ENCODE measurements around the gene TMEM92. TPM values are rescaled to one million over a fixed set of nuclear protein-coding genes. Genes with fewer than 3 reads are reported as not detected.
"Not testable (repeated sequence)": the region's sequence is repeated elsewhere in the genome, so short reads cannot be mapped to it uniquely, and the experiment has no call there.

TMEM92 gene
- total and polyA plus RNA-seq, 7 donors: 0.01 to 0.07 TPM; not detected in 5

DNA sequence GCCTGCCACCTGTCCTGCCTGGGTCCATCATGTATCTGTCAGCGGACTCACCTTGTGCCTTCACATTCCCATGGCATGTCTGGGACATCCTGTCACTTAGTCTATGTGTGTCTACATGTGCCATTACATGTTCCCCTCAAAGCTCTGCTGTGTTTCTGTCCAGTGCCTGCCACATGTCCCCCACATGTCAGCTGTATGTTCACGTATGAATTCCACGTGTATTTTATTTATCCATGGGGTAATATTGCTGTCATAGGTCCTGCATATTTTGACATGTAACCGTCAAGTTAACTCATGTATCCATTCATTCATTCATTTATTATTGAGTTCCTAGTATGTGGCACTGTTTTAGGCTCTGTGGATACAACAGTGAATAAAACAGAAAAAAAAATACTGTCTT, 20.8 kb downstream of the TMEM92 start:
- WGBS, 3 donors: 66 to 80% (median 78%) methylated on average over 4 of the region's 4 CpGs
- no peak overlapping the region for H3K27ac ChIP-seq
- no peak for ATAC-seq
- no peaks in the 10 kb centered on the region for H3K27me3 ChIP-seq (ENCODE audit: insufficient read depth in 3 of 3, low read length in 2 of 3)
- intact Hi-C loops (cut with DNase I): loop anchor here in 1 of 2 donors (5.0 kb wide), 1 partner anchor 203 kb away; no protein-coding TSS in a partner anchor
- no peak for DNase-seq
- H3K4me1 ChIP-seq: no peaks in the 10 kb centered on the region
- H3K9me3 ChIP-seq: no peaks in the 10 kb centered on the region
- H3K36me3 ChIP-seq (ENCODE audit: insufficient read depth in 1 of 2, low read depth in 1 of 2): no peaks in the 10 kb centered on the region
- no peak for TF ChIP-seq CTCF (IDR thresholded peaks at IDR 0.05)
- H3K4me3 ChIP-seq: no peak overlapping the region

- Histone ChIP-seq H3K27ac (no peak overlapping the region), H3K9me3 (no peaks in the 10 kb centered on the region), H3K4me3 (no peak overlapping the region), H3K36me3 (ENCODE audit: insufficient read depth in 1 of 2, low read depth in 1 of 2) (no peaks in the 10 kb centered on the region), H3K4me1 (no peaks in the 10 kb centered on the region), H3K27me3 (ENCODE audit: insufficient read depth in 3 of 3, low read length in 2 of 3) (no peaks in the 10 kb centered on the region)
- WGBS, 3 donors: 14 to 26% (median 21%) methylated on average over 7 of the region's 7 CpGs
- ATAC-seq (peak; percentile 89 to 97 (median 96)), DNase-seq (peak; percentile 77 to 85)
- TF ChIP-seq CTCF (IDR thresholded peaks at IDR 0.05): peak; percentile 94
- intact Hi-C loops (cut with DNase I): loop anchor here (1.0 to 5.0 kb wide), 3 partner anchors 97 to 205 kb away; partner anchors contain the start of gene COL1A1 (in 1 of the 2)
These were observed 23.2 kb downstream of the TMEM92 start for GRCh38 chr17:50297407-50297865.

GRCh38 chr17:50298018-50298417, 23.8 kb downstream of the TMEM92 start:
- intact Hi-C loops (cut with DNase I): loop anchor here in 1 of 2 donors (5.0 kb wide), 1 partner anchor 206 kb away; no protein-coding TSS in a partner anchor

GRCh38 chr17:50299776-50300175, 25.5 kb downstream of the TMEM92 start:
- Histone ChIP-seq H3K4me3 (no peak overlapping the region), H3K9me3 (no peaks in the 10 kb centered on the region), H3K27me3 (ENCODE audit: insufficient read depth in 3 of 3, low read length in 2 of 3) (no peaks in the 10 kb centered on the region), H3K27ac (no peak overlapping the region), H3K36me3 (ENCODE audit: insufficient read depth in 1 of 2, low read depth in 1 of 2) (no peaks in the 10 kb centered on the region), H3K4me1 (no peaks in the 10 kb centered on the region)
- no peak for TF ChIP-seq CTCF (IDR thresholded peaks at IDR 0.05)
- 68 to 85% (median 71%) methylated on average over 3 of the region's 3 CpGs for WGBS, 3 donors
- DNase-seq (no peak), ATAC-seq (no peak)
- intact Hi-C loops (cut with DNase I): loop anchor here in 1 of 2 donors (5.0 kb wide), 1 partner anchor 207 kb away; no protein-coding TSS in a partner anchor

More at GRCh38 chr17:50298018-50298417, 23.8 kb downstream of the TMEM92 start:
- ATAC-seq (peak in 1 of 4 donors; percentile 15), DNase-seq (no peak)
- Histone ChIP-seq H3K4me3 (no peak overlapping the region), H3K36me3 (ENCODE audit: insufficient read depth in 1 of 2, low read depth in 1 of 2) (no peaks in the 10 kb centered on the region), H3K9me3 (no peaks in the 10 kb centered on the region), H3K27me3 (ENCODE audit: insufficient read depth in 3 of 3, low read length in 2 of 3) (no peaks in the 10 kb centered on the region), H3K4me1 (no peaks in the 10 kb centered on the region), H3K27ac (no peak overlapping the region)
- TF ChIP-seq CTCF (IDR thresholded peaks at IDR 0.05): no peak
- WGBS, 3 donors: 69 to 74% (median 70%) methylated on average over 11 of the region's 11 CpGs

- H3K36me3 ChIP-seq (ENCODE audit: insufficient read depth in 1 of 2, low read depth in 1 of 2); H3K9me3 ChIP-seq; ATAC-seq; H3K4me3 ChIP-seq; H3K27ac ChIP-seq; H3K4me1 ChIP-seq; DNase-seq; intact Hi-C loops (cut with DNase I); H3K27me3 ChIP-seq (ENCODE audit: insufficient read depth in 3 of 3, low read length in 2 of 3): not testable (repeated sequence)
- 56 to 57% (median 57%) methylated on average over 1 of the region's 1 CpG for WGBS, 3 donors
These were observed 26.6 kb downstream of the TMEM92 start for GRCh38 chr17:50300824-50301223.
